OCI-LY1 (cell line): ENCODE results near the gene RHBG.

Experiments used
- H2AFZ ChIP-seq: fragments of 200-600 bp; sonication (generic), shearing (Covaris generic); 2 replicates; pipeline ENCODE4 v1.6.0; 2014; ENCODE audit warnings: antibody characterized with exemption, mild to moderate bottlenecking, low read length
- H3F3A ChIP-seq: fragments of 200-600 bp; sonication (generic), shearing (Covaris generic); 2 replicates; pipeline ENCODE4 v1.6.0; 2014; ENCODE audit warnings: mild to moderate bottlenecking, antibody characterized with exemption, low read length, moderate library complexity; ENCODE audit not compliant: insufficient read depth
- H3K27ac ChIP-seq: fragments of 200-600 bp; sonication (generic); 2 replicates; pipeline ENCODE4 v1.5.1; 2014; ENCODE audit warnings: low read length, mixed run types, mild to moderate bottlenecking, low read depth; ENCODE audit not compliant: poor library complexity, severe bottlenecking
- H3K27me3 ChIP-seq: fragments of 200-600 bp; sonication (generic); 2 replicates; pipeline ENCODE4 v1.6.0; 2014; ENCODE audit warnings: antibody characterized with exemption, mild to moderate bottlenecking, low read length, moderate library complexity; ENCODE audit not compliant: insufficient read depth
- H3K36me3 ChIP-seq: fragments of 200-600 bp; sonication (generic); 2 replicates; pipeline ENCODE4 v1.6.1; 2014; ENCODE audit warnings: mild to moderate bottlenecking, antibody characterized with exemption, low read length, moderate library complexity, mixed read lengths; ENCODE audit not compliant: insufficient read depth
- H3K4me1 ChIP-seq: fragments of 200-600 bp; sonication (generic); 2 replicates; pipeline ENCODE4 v1.5.1; 2014; ENCODE audit warnings: mild to moderate bottlenecking, low read length, moderate library complexity; ENCODE audit not compliant: insufficient read depth, severe bottlenecking
- H3K4me2 ChIP-seq: fragments of 200-600 bp; sonication (generic), shearing (Covaris generic); 2 replicates; pipeline ENCODE4 v1.6.1; 2014; ENCODE audit warnings: low read length
- H3K4me3 ChIP-seq: fragments of 200-600 bp; sonication (generic); 2 replicates; pipeline ENCODE4 v1.5.1; 2014; ENCODE audit warnings: low read length, low read depth, mild to moderate bottlenecking, mixed read lengths; ENCODE audit not compliant: poor library complexity, severe bottlenecking
- H3K79me2 ChIP-seq: fragments of 200-600 bp; shearing (Covaris generic); 2 replicates; pipeline ENCODE4 v1.6.1; 2016; ENCODE audit warnings: mixed run types, low read length, mixed read lengths; ENCODE audit not compliant: insufficient read depth
- H3K9ac ChIP-seq: fragments of 200-600 bp; sonication (generic), shearing (Covaris generic); 2 replicates; pipeline ENCODE4 v1.6.1; 2014; ENCODE audit warnings: mild to moderate bottlenecking, low read length, mixed read lengths
- H3K9me2 ChIP-seq: fragments of 200-600 bp; sonication (generic), shearing (Covaris generic); 2 replicates; pipeline ENCODE4 v1.6.1; 2014; ENCODE audit warnings: low read depth, mild to moderate bottlenecking, low read length, mixed read lengths
- H3K9me3 ChIP-seq: fragments of 200-600 bp; shearing (Covaris generic); 2 replicates; pipeline ENCODE4 v1.6.1; 2014; ENCODE audit warnings: low read length, mixed read lengths
- H4K20me1 ChIP-seq: fragments of 200-600 bp; sonication (generic), shearing (Covaris generic); 2 replicates; pipeline ENCODE4 v1.6.0; 2016; ENCODE audit warnings: mild to moderate bottlenecking, low read length; ENCODE audit not compliant: insufficient read depth
- CTCF ChIP-seq: fragments of 200-600 bp; sonication (generic), shearing (Covaris generic); IDR thresholded peaks from 2 replicates; pipeline ENCODE4 v1.5.1; 2017; ENCODE audit warnings: mild to moderate bottlenecking, antibody characterized with exemption, low read length, moderate library complexity, mixed read lengths
- EZH2 ChIP-seq: fragments of 200-600 bp; sonication (generic), shearing (Covaris generic); IDR thresholded peaks from 2 replicates; pipeline ENCODE4 v1.8.0; 2017; ENCODE audit warnings: borderline replicate concordance, mixed run types, mild to moderate bottlenecking, antibody characterized with exemption, low read length, moderate library complexity, mixed read lengths

The RHBG gene

DNA sequence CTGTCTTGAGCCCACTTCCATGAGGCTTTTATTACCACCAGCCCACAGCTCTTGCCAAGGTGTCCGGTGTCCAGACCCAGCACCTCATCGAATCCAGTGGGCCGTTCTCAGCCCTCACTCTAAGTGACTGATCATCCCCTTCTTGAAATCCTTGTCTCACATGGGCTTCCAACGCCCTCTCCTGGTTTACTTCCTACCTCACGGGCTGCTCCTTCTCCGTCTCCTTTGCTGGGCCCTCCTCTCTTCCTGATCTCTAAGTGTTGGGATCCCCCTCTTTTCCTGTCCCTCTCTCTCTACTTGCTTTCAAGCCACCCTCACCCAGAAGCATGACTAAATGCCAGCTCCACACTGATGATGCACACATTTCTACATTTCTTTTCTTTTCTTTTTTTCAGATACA, 9.0 kb upstream of the RHBG start:
- no peaks in the 10 kb centered on the region for H3K79me2 ChIP-seq
- TF ChIP-seq EZH2 (no peak), CTCF (no peak)
- no peaks in the 10 kb centered on the region for H4K20me1 ChIP-seq
- no peak overlapping the region for H3K4me2 ChIP-seq
- no peak overlapping the region for H2AFZ ChIP-seq
- H3K9me3 ChIP-seq, result no peaks in the 10 kb centered on the region
- no peaks in the 10 kb centered on the region for H3K36me3 ChIP-seq
- H3K4me1 ChIP-seq, result peaks cover 5% of the 10 kb centered on the region
- no peak overlapping the region for H3K9ac ChIP-seq
- no peaks in the 10 kb centered on the region for H3K9me2 ChIP-seq
- H3F3A ChIP-seq, result no peaks in the 10 kb centered on the region
- H3K27ac ChIP-seq, result no peak overlapping the region
- no peaks in the 10 kb centered on the region for H3K27me3 ChIP-seq
- H3K4me3 ChIP-seq, result no peak overlapping the region

DNA sequence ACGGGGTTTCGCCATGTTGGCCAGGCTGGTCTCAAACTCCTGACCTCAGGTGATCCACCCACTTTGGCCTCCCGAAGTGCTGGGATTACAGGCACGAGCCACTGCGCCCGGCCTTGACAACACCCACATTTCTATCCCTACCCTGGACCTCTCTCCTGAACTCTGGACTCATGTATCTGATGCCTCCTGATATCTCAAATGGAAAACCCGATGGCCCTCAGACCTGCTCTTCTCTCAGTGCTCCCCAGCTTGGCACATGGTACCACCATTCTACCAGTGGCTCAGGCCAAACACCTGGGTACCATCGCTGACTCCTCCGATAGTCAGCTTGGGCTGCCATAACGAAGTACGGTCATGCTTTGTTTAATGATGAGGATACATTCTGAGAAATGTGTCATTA, 8.5 kb upstream of the RHBG start:
- Histone ChIP-seq H3F3A (no peaks in the 10 kb centered on the region), H4K20me1 (no peaks in the 10 kb centered on the region), H3K9me3 (no peaks in the 10 kb centered on the region), H3K4me1 (peaks cover 5% of the 10 kb centered on the region), H3K79me2 (no peaks in the 10 kb centered on the region), H3K9me2 (no peaks in the 10 kb centered on the region), H3K36me3 (no peaks in the 10 kb centered on the region), H3K4me2 (no peak overlapping the region), H3K27ac (no peak overlapping the region), H3K27me3 (no peaks in the 10 kb centered on the region), H3K4me3 (no peak overlapping the region), H2AFZ (no peak overlapping the region), H3K9ac (no peak overlapping the region)
- no peak for TF ChIP-seq EZH2
- no peak for TF ChIP-seq CTCF

DNA sequence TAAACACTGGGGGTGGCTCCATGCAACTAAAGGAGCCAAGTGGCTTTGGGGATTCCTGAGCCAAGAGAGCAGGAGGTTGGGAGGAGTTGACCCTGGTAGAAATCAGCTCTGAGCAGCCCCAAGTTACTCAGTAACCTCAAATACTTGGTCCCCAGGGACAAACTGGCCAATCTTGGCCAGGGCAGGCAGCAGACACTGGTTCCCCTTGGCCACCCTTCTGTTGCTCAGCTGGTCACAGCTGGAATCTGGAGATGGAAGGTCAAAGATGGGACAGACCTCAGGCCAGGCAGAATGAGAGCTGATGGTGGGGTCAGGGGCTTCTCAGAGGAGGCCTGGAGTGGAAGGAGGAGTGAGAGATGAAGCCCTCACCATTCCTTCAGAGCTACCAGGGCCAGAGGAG, 3.3 kb upstream of the RHBG start:
- H3K27ac ChIP-seq, result no peak overlapping the region
- no peaks in the 10 kb centered on the region for H4K20me1 ChIP-seq
- no peaks in the 10 kb centered on the region for H3K9me3 ChIP-seq
- H2AFZ ChIP-seq, result no peak overlapping the region
- H3F3A ChIP-seq, result no peaks in the 10 kb centered on the region
- H3K9ac ChIP-seq, result no peak overlapping the region
- H3K4me1 ChIP-seq, result peaks cover 6% of the 10 kb centered on the region
- no peak overlapping the region for H3K4me2 ChIP-seq
- H3K79me2 ChIP-seq, result no peaks in the 10 kb centered on the region
- H3K36me3 ChIP-seq, result no peaks in the 10 kb centered on the region
- H3K4me3 ChIP-seq, result no peak overlapping the region
- H3K27me3 ChIP-seq, result no peaks in the 10 kb centered on the region; the same call in none of the 2 replicates
- no peak for TF ChIP-seq CTCF
- no peak for TF ChIP-seq EZH2
- H3K9me2 ChIP-seq, result no peaks in the 10 kb centered on the region
